ENCODE measurements around the gene ARMS2.

DNA sequence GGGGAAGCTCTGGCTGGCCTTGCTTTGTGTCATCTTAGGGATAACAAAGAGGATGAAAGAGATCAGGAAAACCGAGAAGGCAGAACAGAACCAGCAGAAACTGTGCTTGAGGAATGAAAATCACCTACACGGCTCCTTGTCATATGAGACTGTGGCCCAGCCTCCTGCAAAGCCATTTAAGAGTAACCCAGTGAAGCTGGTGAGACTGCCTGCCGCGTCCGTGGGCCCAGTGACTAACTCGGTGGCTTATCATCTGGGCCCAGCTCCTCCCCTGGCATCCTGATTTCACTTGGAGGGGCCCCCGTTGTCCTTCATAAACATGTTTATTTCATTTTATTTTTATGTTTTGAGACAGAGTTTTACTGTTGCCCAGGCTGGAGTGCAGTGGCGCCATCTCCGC, 37.6 kb downstream of the ARMS2 start:
- no peak for TF ChIP-seq FOXM1 (CRISPR knock-in tag; IDR thresholded peaks at IDR 0.05)
- TF ChIP-seq, protein P1, sequence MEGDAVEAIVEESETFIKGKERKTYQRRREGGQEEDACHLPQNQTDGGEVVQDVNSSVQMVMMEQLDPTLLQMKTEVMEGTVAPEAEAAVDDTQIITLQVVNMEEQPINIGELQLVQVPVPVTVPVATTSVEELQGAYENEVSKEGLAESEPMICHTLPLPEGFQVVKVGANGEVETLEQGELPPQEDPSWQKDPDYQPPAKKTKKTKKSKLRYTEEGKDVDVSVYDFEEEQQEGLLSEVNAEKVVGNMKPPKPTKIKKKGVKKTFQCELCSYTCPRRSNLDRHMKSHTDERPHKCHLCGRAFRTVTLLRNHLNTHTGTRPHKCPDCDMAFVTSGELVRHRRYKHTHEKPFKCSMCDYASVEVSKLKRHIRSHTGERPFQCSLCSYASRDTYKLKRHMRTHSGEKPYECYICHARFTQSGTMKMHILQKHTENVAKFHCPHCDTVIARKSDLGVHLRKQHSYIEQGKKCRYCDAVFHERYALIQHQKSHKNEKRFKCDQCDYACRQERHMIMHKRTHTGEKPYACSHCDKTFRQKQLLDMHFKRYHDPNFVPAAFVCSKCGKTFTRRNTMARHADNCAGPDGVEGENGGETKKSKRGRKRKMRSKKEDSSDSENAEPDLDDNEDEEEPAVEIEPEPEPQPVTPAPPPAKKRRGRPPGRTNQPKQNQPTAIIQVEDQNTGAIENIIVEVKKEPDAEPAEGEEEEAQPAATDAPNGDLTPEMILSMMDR (CRISPR knock-in tag; IDR thresholded peaks at IDR 0.05) = no peak
- TF ChIP-seq, protein P2, sequence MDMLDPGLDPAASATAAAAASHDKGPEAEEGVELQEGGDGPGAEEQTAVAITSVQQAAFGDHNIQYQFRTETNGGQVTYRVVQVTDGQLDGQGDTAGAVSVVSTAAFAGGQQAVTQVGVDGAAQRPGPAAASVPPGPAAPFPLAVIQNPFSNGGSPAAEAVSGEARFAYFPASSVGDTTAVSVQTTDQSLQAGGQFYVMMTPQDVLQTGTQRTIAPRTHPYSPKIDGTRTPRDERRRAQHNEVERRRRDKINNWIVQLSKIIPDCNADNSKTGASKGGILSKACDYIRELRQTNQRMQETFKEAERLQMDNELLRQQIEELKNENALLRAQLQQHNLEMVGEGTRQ (IDR thresholded peaks at IDR 0.05; ENCODE audit: low read depth, low read length) = no peak
- TF ChIP-seq, protein P2 (CRISPR knock-in tag; IDR thresholded peaks at IDR 0.05; ENCODE audit: borderline replicate concordance) = no peak
- TF ChIP-seq, protein P3, sequence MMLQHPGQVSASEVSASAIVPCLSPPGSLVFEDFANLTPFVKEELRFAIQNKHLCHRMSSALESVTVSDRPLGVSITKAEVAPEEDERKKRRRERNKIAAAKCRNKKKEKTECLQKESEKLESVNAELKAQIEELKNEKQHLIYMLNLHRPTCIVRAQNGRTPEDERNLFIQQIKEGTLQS (CRISPR knock-in tag; IDR thresholded peaks at IDR 0.05) = no peak
- TF ChIP-seq JUN (CRISPR knock-in tag; IDR thresholded peaks at IDR 0.05) = no peak
- TF ChIP-seq NR2C2 (CRISPR knock-in tag; IDR thresholded peaks at IDR 0.05; ENCODE audit: borderline replicate concordance) = no peak
- TF ChIP-seq RBFOX2 (IDR thresholded peaks at IDR 0.05; ENCODE audit: low read depth, low read length) = no peak
- no peak for TF ChIP-seq ZFX (CRISPR knock-in tag; IDR thresholded peaks at IDR 0.05; ENCODE audit: low read depth)
- TF ChIP-seq, protein P4, sequence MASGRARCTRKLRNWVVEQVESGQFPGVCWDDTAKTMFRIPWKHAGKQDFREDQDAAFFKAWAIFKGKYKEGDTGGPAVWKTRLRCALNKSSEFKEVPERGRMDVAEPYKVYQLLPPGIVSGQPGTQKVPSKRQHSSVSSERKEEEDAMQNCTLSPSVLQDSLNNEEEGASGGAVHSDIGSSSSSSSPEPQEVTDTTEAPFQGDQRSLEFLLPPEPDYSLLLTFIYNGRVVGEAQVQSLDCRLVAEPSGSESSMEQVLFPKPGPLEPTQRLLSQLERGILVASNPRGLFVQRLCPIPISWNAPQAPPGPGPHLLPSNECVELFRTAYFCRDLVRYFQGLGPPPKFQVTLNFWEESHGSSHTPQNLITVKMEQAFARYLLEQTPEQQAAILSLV (CRISPR knock-in tag; IDR thresholded peaks at IDR 0.05; ENCODE audit: borderline replicate concordance) = no peak
- TF ChIP-seq ZNF207 (IDR thresholded peaks at IDR 0.05; ENCODE audit: borderline replicate concordance) = no peak
- TF ChIP-seq MAFK (conservative IDR thresholded peaks at IDR 0.05 in 1 of 2, IDR thresholded peaks at IDR 0.05 in 1 of 2; ENCODE audit: low read length in 2 of 2) = no peak
- TF ChIP-seq, protein P5, sequence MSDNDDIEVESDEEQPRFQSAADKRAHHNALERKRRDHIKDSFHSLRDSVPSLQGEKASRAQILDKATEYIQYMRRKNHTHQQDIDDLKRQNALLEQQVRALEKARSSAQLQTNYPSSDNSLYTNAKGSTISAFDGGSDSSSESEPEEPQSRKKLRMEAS (IDR thresholded peaks at IDR 0.05) = no peak
- TF ChIP-seq ZFYVE20 (CRISPR knock-in tag; IDR thresholded peaks at IDR 0.05; ENCODE audit: borderline replicate concordance, low read depth) = no peak

Measured in HepG2 (cell line).